ENCODE data around the gene CRACR2A. TPM values are rescaled to one million over a fixed set of nuclear protein-coding genes. Genes with fewer than 3 reads are reported as not detected.

CRACR2A gene
- total RNA-seq, 1 donor from 2014 or later = 4.4 TPM

DNA sequence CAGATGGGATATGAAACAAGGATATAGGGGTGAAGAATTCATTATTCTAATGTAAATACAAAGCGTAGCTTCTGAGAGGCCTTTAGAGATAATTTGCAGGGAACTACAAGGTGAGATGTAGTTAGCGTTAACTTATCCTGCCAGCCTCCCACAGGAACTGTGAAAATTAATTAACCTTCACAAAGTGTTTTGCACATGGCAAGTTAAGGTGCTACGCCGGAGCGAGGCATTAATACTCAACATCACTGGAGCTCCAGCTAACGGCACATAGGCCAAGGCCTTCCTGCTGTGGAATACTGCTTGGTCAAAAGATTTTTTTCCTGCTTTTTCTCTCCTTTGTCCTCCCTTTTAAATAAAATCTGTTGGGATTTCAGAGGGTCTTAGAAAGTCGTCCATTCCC, 86.5 kb downstream of the CRACR2A start:
- intact Hi-C loops (cut with DNase I) = no loop called here
- no peaks in the 10 kb centered on the region for H3K27me3 ChIP-seq
- no peaks in the 10 kb centered on the region for H3K9me3 ChIP-seq
- H3K4me1 ChIP-seq = no peaks in the 10 kb centered on the region
- TF ChIP-seq POLR2A (IDR thresholded peaks at IDR 0.05) = no peak
- H3K27ac ChIP-seq = no peak overlapping the region
- no peaks in the 10 kb centered on the region for H3K36me3 ChIP-seq
- H3K4me3 ChIP-seq = no peak overlapping the region
- no peak for DNase-seq (ENCODE audit: extremely low spot score in 2 of 2)

DNA sequence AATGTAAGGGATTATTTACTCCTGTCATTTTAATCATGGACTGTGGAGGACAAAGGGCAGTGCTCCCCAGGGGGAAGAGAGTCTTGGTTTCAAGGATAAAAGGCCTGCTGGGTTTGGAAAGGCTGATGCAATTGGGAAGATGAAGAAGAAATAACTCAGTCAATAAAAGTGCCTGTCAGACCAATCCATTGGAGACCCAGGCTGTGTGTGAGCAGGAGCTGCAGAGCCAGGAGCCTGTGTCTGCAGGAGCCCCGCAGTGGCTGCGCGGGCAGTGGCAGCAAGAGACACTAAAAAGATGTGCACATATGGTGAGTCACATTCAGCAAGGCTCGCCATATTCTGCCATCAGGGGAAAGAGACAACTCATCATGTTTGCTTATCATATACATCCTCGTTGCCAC, 90.4 kb downstream of the CRACR2A start:
- TF ChIP-seq, protein P1, sequence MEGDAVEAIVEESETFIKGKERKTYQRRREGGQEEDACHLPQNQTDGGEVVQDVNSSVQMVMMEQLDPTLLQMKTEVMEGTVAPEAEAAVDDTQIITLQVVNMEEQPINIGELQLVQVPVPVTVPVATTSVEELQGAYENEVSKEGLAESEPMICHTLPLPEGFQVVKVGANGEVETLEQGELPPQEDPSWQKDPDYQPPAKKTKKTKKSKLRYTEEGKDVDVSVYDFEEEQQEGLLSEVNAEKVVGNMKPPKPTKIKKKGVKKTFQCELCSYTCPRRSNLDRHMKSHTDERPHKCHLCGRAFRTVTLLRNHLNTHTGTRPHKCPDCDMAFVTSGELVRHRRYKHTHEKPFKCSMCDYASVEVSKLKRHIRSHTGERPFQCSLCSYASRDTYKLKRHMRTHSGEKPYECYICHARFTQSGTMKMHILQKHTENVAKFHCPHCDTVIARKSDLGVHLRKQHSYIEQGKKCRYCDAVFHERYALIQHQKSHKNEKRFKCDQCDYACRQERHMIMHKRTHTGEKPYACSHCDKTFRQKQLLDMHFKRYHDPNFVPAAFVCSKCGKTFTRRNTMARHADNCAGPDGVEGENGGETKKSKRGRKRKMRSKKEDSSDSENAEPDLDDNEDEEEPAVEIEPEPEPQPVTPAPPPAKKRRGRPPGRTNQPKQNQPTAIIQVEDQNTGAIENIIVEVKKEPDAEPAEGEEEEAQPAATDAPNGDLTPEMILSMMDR (IDR thresholded peaks at IDR 0.05) = no peak
- TF ChIP-seq POLR2A (IDR thresholded peaks at IDR 0.05) (no peak), POLR2AphosphoS5 (IDR thresholded peaks at IDR 0.05; ENCODE audit: insufficient read depth in 1 of 2, low read depth in 1 of 2) (no peak)
- intact Hi-C loops (cut with DNase I) = no loop called here
- Histone ChIP-seq H3K4me1 (no peaks in the 10 kb centered on the region), H3K27ac (no peak overlapping the region), H3K27me3 (no peaks in the 10 kb centered on the region), H3K4me3 (no peak overlapping the region), H3K36me3 (no peaks in the 10 kb centered on the region), H3K9me3 (no peaks in the 10 kb centered on the region)
- DNase-seq (ENCODE audit: extremely low spot score in 2 of 2) = no peak

DNA sequence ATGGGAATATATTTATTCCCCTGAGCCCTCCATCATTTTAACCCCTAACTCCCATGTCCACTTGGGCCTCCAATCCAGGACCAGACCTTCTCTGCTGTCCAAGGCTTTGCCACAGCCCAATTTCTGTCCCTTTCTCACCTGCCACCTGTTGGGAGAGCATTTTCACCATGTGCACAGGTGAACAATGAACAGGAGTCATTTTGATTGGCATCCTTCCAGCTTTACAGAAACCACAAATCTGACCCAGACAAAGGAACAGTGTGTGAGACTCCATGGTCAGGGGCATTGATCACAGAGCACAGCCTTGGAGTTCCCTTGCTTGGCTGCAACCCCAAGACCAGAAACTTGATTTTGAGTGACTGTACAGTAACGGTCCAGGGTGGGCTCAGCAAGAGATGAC, 91.9 kb downstream of the CRACR2A start:
- TF ChIP-seq POLR2AphosphoS5 (IDR thresholded peaks at IDR 0.05; ENCODE audit: insufficient read depth in 1 of 2, low read depth in 1 of 2) (no peak), POLR2A (IDR thresholded peaks at IDR 0.05) (no peak)
- TF ChIP-seq, protein P1 (IDR thresholded peaks at IDR 0.05) = no peak
- Histone ChIP-seq H3K27me3 (no peaks in the 10 kb centered on the region), H3K36me3 (no peaks in the 10 kb centered on the region), H3K9me3 (no peaks in the 10 kb centered on the region), H3K4me1 (no peaks in the 10 kb centered on the region), H3K4me3 (no peak overlapping the region), H3K27ac (no peak overlapping the region)
- no peak for DNase-seq (ENCODE audit: extremely low spot score in 2 of 2)
- intact Hi-C loops (cut with DNase I) = no loop called here

DNA sequence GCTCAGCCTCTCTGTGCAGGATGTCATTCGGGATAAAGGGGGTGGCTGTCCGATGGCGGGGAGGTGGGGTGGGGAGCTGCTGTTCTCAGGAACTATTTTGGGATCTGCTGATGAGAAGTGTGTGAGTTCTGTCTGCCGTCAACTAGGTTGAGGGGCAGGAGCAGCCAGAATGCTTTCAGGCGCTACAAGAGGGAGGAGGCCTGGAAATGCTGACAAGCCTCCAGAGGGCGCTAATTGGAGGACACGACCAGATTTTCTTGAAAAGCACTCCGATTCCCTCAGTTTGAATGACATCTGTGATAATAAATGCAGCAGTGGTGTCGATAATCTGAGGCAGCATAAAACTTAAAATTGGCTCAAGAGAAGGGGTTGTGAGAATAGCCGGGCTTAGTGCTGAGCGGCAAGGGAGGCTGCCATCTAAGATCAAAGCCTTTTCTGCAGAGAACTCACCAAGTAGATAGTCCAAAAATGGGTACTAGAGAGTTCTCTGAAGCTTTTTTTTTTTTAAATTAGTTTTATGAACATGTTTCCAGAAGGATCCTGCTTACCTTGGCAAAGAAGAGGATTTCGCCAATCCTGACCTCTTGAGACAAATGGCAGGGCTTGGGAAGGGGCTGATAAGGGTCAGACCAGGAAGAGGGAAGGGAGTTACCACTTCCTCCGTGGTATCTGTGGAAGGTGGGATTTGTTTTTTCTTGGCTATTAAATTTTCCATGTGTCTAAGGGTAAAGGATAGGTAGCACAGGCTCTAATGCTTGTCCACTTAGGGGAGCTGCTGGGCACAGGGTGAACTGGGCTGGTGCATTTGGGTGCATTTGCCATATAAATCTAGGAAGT, 94.4 kb downstream of the CRACR2A start:
- no peaks in the 10 kb centered on the region for H3K9me3 ChIP-seq
- no peak overlapping the region for H3K27ac ChIP-seq
- TF ChIP-seq POLR2A (IDR thresholded peaks at IDR 0.05) = no peak
- TF ChIP-seq, protein P1 (IDR thresholded peaks at IDR 0.05) = no peak
- H3K4me1 ChIP-seq = no peaks in the 10 kb centered on the region
- H3K27me3 ChIP-seq = no peaks in the 10 kb centered on the region
- no peaks in the 10 kb centered on the region for H3K36me3 ChIP-seq
- DNase-seq (ENCODE audit: extremely low spot score in 2 of 2) = no peak
- intact Hi-C loops (cut with DNase I) = no loop called here
- no peak overlapping the region for H3K4me3 ChIP-seq

DNA sequence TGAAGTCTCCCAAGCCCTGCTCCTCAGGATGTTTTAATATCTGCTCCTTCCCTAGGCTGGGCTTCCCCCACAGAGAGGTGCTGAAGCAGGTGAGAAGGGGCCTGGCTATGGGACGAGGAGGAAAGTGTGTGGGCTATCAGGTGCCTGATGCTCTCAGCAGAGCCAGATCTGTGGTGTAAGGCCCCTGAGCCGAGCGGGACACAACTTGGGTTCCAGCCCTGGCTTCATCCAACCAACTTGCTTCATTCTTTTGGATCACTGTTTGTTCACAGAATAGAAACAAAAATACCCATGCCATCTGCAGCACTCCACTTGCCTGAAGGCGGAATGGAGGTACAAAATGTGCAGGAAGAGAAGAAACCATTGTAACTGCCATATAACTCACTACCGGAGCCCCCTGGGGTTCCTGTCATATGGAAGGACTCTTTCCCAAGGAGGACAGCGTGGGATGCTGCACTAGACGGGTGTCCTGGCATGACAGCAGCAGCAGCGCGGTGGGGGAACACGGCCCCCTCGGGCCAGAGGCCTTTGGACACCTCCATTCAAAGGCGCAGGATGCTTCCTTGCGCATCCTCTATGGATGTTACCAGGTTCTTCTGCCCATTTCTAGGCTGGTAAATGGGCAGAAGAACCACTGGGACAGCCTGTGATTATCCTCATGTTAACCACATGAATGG, 95.8 kb downstream of the CRACR2A start:
- H3K9me3 ChIP-seq = no peaks in the 10 kb centered on the region
- intact Hi-C loops (cut with DNase I) = no loop called here

More for the DNA sequence above, 95.8 kb downstream of the CRACR2A start:
- H3K4me1 ChIP-seq = no peaks in the 10 kb centered on the region
- H3K36me3 ChIP-seq = no peaks in the 10 kb centered on the region
- H3K4me3 ChIP-seq = no peak overlapping the region
- TF ChIP-seq, protein P1 (IDR thresholded peaks at IDR 0.05) = no peak
- TF ChIP-seq POLR2AphosphoS5 (IDR thresholded peaks at IDR 0.05; ENCODE audit: insufficient read depth in 1 of 2, low read depth in 1 of 2) = no peak
- TF ChIP-seq POLR2A (IDR thresholded peaks at IDR 0.05) = no peak
- H3K27me3 ChIP-seq = no peaks in the 10 kb centered on the region
- DNase-seq (ENCODE audit: extremely low spot score in 2 of 2) = no peak
- no peak overlapping the region for H3K27ac ChIP-seq
